IPS-11a (cell line): Measurements from ENCODE around the gene CDK4.
A peak's percentile ranks its signal among the peaks of the same experiment; 100 is the strongest.

Source experiments
- H3K4me3 ChIP-seq: one replicate; pipeline ENCODE4 v1.5.1; 2013; ENCODE audit warnings: low read depth, low read length, control low read depth

The CDK4 gene

GRCh38 chr12:57757771-57758170 lies 5.7 kb upstream of the CDK4 start:
- no peak overlapping the region for H3K4me3 ChIP-seq

GRCh38 chr12:57756406-57757341 lies 4.6 kb upstream of the CDK4 start:
- H3K4me3 ChIP-seq: no peak overlapping the region

GRCh38 chr12:57755454-57756372 lies 3.6 kb upstream of the CDK4 start:
- H3K4me3 ChIP-seq: peak overlapping the region; percentile 36

- peak overlapping the region; percentile 47 for H3K4me3 ChIP-seq
Observed at GRCh38 chr12:57755194-57755453, 3.0 kb upstream of the CDK4 start.

GRCh38 chr12:57754411-57755193 lies 2.5 kb upstream of the CDK4 start, which contains the start of gene MARCHF9:
MARCHF9 (plus strand) TSS chr12:57755103; CDS start chr12:57755529, 426 bp downstream.
- peak within 1 kb of the TSS; percentile 83 for H3K4me3 ChIP-seq

GRCh38 chr12:57753756-57754337 lies 1.7 kb upstream of the CDK4 start:
- no peak overlapping the region for H3K4me3 ChIP-seq

- peak overlapping the region; percentile 13 for H3K4me3 ChIP-seq
Observed at GRCh38 chr12:57752668-57753000, 524 bp upstream of the CDK4 start.

- peak overlapping the region; percentile 93 for H3K4me3 ChIP-seq
Observed at GRCh38 chr12:57751432-57751787, 700 bp downstream of the CDK4 start.

- peak overlapping the region; percentile 93 for H3K4me3 ChIP-seq
Observed at GRCh38 chr12:57750561-57751431, 1.3 kb downstream of the CDK4 start.

- H3K4me3 ChIP-seq: no peak overlapping the region
Observed at GRCh38 chr12:57749061-57749460, 3.0 kb downstream of the CDK4 start.

- no peak overlapping the region for H3K4me3 ChIP-seq
Observed at GRCh38 chr12:57746025-57746424, 6.1 kb downstream of the CDK4 start.

- H3K4me3 ChIP-seq: peak overlapping the region; percentile 76
Observed at GRCh38 chr12:57745485-57745881, 6.6 kb downstream of the CDK4 start.

- peak within 1 kb of the TSS; percentile 76 for H3K4me3 ChIP-seq
Observed at GRCh38 chr12:57744777-57745484, 7.2 kb downstream of the CDK4 start, which contains the start of gene TSPAN31. TSPAN31 (plus strand) TSS chr12:57745039; CDS start chr12:57745155, 116 bp downstream.

- H3K4me3 ChIP-seq: peak overlapping the region; percentile 76
Observed at GRCh38 chr12:57744194-57744776, 7.8 kb downstream of the CDK4 start.

GRCh38 chr12:57743769-57744168 lies 8.3 kb downstream of the CDK4 start:
- H3K4me3 ChIP-seq: no peak overlapping the region

GRCh38 chr12:57741844-57742738 lies 10.0 kb downstream of the CDK4 start:
- no peak overlapping the region for H3K4me3 ChIP-seq

- no peak overlapping the region for H3K4me3 ChIP-seq
Observed at GRCh38 chr12:57741413-57741789, 10.7 kb downstream of the CDK4 start.
